ENCODE data around the gene CFTR. TPM values are rescaled to one million over a fixed set of nuclear protein-coding genes. Genes with fewer than 3 reads are reported as not detected.

The CFTR gene
- total and polyA plus RNA-seq, 10 donors, result 0.02 to 0.27 (median 0.05) TPM; not detected in 6

DNA sequence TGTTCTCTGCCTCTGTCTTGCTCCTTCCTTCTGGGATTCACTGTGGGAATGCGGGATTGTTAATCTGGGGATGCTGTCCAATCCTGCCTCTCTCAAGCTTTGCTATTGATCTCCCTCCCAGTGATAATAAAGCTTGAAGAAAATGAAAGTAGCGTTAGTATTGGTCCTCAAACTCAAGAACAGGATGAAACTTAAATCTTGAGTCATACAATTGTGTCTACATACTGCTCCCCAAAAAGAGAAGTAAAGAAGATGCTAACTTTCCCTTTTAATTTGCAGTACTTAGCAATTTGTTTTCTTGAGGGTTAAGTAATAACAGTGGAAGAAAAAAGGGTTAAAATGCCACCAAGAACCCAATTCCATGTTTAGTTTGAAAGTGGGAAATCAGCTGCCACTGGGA, 13.6 kb downstream of the CFTR start:
- H3K27me3 ChIP-seq (replicated peaks in 1 of 7), result no peaks in the 10 kb centered on the region
- intact Hi-C loops (cut with DNase I; ENCODE audit: low total_unique reads), result no loop called here
- no peak for TF ChIP-seq POLR2AphosphoS5 (IDR thresholded peaks at IDR 0.05)
- no peak for TF ChIP-seq POLR2A (IDR thresholded peaks at IDR 0.05)
- TF ChIP-seq, protein P1, sequence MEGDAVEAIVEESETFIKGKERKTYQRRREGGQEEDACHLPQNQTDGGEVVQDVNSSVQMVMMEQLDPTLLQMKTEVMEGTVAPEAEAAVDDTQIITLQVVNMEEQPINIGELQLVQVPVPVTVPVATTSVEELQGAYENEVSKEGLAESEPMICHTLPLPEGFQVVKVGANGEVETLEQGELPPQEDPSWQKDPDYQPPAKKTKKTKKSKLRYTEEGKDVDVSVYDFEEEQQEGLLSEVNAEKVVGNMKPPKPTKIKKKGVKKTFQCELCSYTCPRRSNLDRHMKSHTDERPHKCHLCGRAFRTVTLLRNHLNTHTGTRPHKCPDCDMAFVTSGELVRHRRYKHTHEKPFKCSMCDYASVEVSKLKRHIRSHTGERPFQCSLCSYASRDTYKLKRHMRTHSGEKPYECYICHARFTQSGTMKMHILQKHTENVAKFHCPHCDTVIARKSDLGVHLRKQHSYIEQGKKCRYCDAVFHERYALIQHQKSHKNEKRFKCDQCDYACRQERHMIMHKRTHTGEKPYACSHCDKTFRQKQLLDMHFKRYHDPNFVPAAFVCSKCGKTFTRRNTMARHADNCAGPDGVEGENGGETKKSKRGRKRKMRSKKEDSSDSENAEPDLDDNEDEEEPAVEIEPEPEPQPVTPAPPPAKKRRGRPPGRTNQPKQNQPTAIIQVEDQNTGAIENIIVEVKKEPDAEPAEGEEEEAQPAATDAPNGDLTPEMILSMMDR (IDR thresholded peaks at IDR 0.05 in 8 of 11, conservative IDR thresholded peaks at IDR 0.05 in 3 of 11), result no peak
- DNase-seq, result no peak
- 73 to 89% (median 79%) methylated on average over 2 of the region's 2 CpGs for WGBS, 5 donors
- no peaks in the 10 kb centered on the region for H3K9me3 ChIP-seq
- no peak overlapping the region for H3K4me3 ChIP-seq
- no peak overlapping the region for H3K27ac ChIP-seq
- H3K36me3 ChIP-seq, result no peaks in the 10 kb centered on the region
- H3K4me1 ChIP-seq, result no peaks in the 10 kb centered on the region

DNA sequence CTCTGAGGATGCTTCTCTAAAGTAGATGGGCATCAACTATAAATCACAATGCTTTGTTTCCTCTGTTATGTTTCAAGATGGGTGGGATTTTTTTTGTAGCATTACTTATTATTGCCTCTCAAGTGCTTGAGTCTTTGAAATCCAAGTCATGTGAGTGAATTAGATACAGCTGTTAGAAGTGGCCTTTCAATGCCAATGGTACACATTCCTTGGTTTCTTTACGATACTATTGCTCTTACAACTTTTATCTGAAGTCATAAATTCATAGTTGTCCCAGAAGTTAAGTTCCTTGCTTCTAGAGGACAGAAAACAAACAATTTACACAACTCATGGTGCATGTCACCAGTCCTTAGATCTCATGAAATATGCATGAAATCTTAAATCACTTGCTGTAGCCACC, 15.5 kb downstream of the CFTR start:
- Histone ChIP-seq H3K9me3 (no peaks in the 10 kb centered on the region), H3K36me3 (no peaks in the 10 kb centered on the region), H3K4me1 (no peaks in the 10 kb centered on the region), H3K27ac (no peak overlapping the region), H3K27me3 (replicated peaks in 1 of 7) (no peaks in the 10 kb centered on the region), H3K4me3 (no peak overlapping the region)
- no peak for DNase-seq
- TF ChIP-seq POLR2A (IDR thresholded peaks at IDR 0.05) (no peak), POLR2AphosphoS5 (IDR thresholded peaks at IDR 0.05) (no peak)
- TF ChIP-seq, protein P1 (IDR thresholded peaks at IDR 0.05 in 8 of 11, conservative IDR thresholded peaks at IDR 0.05 in 3 of 11), result no peak
- intact Hi-C loops (cut with DNase I; ENCODE audit: low total_unique reads), result no loop called here
- WGBS, 5 donors, result 51 to 78% (median 63%) methylated on average over 1 of the region's 1 CpG

DNA sequence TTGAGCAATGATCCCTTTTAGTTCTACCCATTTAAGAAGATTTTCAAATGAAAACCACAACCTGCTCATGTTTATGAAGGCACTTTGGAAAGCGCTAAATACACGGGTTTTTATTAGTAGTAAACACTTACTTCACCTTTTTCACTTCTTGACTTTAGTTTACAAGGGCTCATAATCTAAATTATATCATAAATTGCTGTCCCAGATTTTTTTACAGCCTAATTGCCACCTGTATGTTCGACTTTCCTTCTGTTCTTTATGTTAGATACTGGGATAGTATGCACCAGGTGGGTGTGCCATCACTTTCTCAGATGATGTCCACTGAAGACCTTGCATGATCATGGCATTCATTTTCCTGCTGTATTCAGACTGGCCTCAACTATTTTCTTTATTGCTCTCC, 22.5 kb downstream of the CFTR start:
- H3K27ac ChIP-seq, result no peak overlapping the region
- H3K27me3 ChIP-seq (replicated peaks in 1 of 7), result no peaks in the 10 kb centered on the region
- no peak overlapping the region for H3K4me3 ChIP-seq
- no peaks in the 10 kb centered on the region for H3K4me1 ChIP-seq
- TF ChIP-seq POLR2AphosphoS5 (IDR thresholded peaks at IDR 0.05) (no peak), POLR2A (IDR thresholded peaks at IDR 0.05) (no peak)
- TF ChIP-seq, protein P1 (IDR thresholded peaks at IDR 0.05 in 8 of 11, conservative IDR thresholded peaks at IDR 0.05 in 3 of 11), result no peak
- intact Hi-C loops (cut with DNase I; ENCODE audit: low total_unique reads), result no loop called here
- no peaks in the 10 kb centered on the region for H3K9me3 ChIP-seq
- WGBS, 5 donors, result 68 to 79% (median 71%) methylated on average over 3 of the region's 3 CpGs
- H3K36me3 ChIP-seq, result no peaks in the 10 kb centered on the region
- no peak for DNase-seq

DNA sequence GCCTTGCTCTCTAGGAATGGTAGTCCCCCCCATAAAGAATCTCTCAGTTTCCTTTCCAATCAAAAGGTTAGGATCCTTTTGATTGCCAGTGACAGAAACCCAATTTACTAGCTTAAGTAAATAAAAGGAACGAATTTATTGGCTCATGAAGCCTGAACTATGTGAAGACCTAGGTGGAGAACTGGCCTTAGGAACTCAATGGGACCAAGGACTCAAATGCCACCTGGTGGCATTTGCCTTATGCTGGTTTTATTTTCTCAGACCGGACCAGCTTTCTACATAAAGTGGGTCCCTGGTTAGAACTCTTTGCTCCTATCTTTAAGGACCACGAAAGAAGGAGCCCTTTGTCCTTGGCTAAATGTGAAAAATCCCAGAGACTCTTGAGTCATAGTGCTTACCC, 25.4 kb downstream of the CFTR start:
- 65 to 81% (median 66%) methylated on average over 3 of the region's 3 CpGs for WGBS, 5 donors
- Histone ChIP-seq H3K27ac (no peak overlapping the region), H3K9me3 (no peaks in the 10 kb centered on the region), H3K36me3 (no peaks in the 10 kb centered on the region), H3K27me3 (replicated peaks in 1 of 7) (no peaks in the 10 kb centered on the region), H3K4me3 (no peak overlapping the region), H3K4me1 (no peaks in the 10 kb centered on the region)
- TF ChIP-seq, protein P1 (IDR thresholded peaks at IDR 0.05 in 8 of 11, conservative IDR thresholded peaks at IDR 0.05 in 3 of 11), result no peak
- TF ChIP-seq POLR2A (IDR thresholded peaks at IDR 0.05) (no peak), POLR2AphosphoS5 (IDR thresholded peaks at IDR 0.05) (no peak)
- no peak for DNase-seq
- intact Hi-C loops (cut with DNase I; ENCODE audit: low total_unique reads), result no loop called here
